ENCODE results near the gene KCNV2. TPM values are rescaled to one million over a fixed set of nuclear protein-coding genes. Genes with fewer than 3 reads are reported as not detected.
"Not testable (repeated sequence)": the region's sequence is repeated elsewhere in the genome, so short reads cannot be mapped to it uniquely, and the experiment has no call there.

The KCNV2 gene
- total RNA-seq, 2 donors from 2014 or later, result not detected

GRCh38 chr9:2697492-2697891, 19.8 kb upstream of the KCNV2 start:
- DNase-seq, result no peak
- Mint-ChIP-seq H3K27ac (no peak overlapping the region), H3K36me3 (ENCODE audit: low read depth) (peaks cover 3% of the 10 kb centered on the region), H3K4me1 (peaks cover 3% of the 10 kb centered on the region), H3K27me3 (peaks cover 6% of the 10 kb centered on the region), H3K4me3 (no peak overlapping the region)
- H3K9me3 ChIP-seq (ENCODE audit: control insufficient read depth, low read length, poor library complexity, severe bottlenecking), result no peaks in the 10 kb centered on the region
- no peak for ATAC-seq

- Mint-ChIP-seq H3K36me3 (ENCODE audit: low read depth) (peaks cover 2% of the 10 kb centered on the region), H3K27me3 (peaks cover 6% of the 10 kb centered on the region), H3K4me1 (peaks cover 3% of the 10 kb centered on the region), H3K27ac (no peak overlapping the region), H3K4me3 (no peak overlapping the region)
- DNase-seq (no peak), ATAC-seq (no peak)
- H3K9me3 ChIP-seq (ENCODE audit: control insufficient read depth, low read length, poor library complexity, severe bottlenecking), result no peaks in the 10 kb centered on the region
These were observed 16.9 kb upstream of the KCNV2 start for GRCh38 chr9:2700398-2700797.

- H3K36me3 Mint-ChIP-seq (ENCODE audit: low read depth), result peaks cover 2% of the 10 kb centered on the region
These were observed 16.3 kb upstream of the KCNV2 start for GRCh38 chr9:2700909-2701550.

GRCh38 chr9:2704504-2704903, 12.8 kb upstream of the KCNV2 start:
- no peak overlapping the region for H3K27ac Mint-ChIP-seq
- no peaks in the 10 kb centered on the region for H3K9me3 ChIP-seq (ENCODE audit: control insufficient read depth, low read length, poor library complexity, severe bottlenecking)
- peaks cover 6% of the 10 kb centered on the region for H3K27me3 Mint-ChIP-seq
- H3K4me3 Mint-ChIP-seq, result no peak overlapping the region
- no peaks in the 10 kb centered on the region for H3K4me1 Mint-ChIP-seq
- ATAC-seq (no peak), DNase-seq (no peak)
- H3K36me3 Mint-ChIP-seq (ENCODE audit: low read depth), result peaks cover 2% of the 10 kb centered on the region

More at GRCh38 chr9:2700909-2701550, 16.3 kb upstream of the KCNV2 start:
- Mint-ChIP-seq H3K4me3 (no peak overlapping the region), H3K27ac (no peak overlapping the region), H3K4me1 (peaks cover 3% of the 10 kb centered on the region), H3K27me3 (peaks cover 6% of the 10 kb centered on the region)
- no peak for ATAC-seq
- no peak for DNase-seq
- H3K9me3 ChIP-seq (ENCODE audit: control insufficient read depth, low read length, poor library complexity, severe bottlenecking), result no peaks in the 10 kb centered on the region

- H3K4me1 Mint-ChIP-seq; DNase-seq; H3K9me3 ChIP-seq (ENCODE audit: control insufficient read depth, low read length, poor library complexity, severe bottlenecking); H3K4me3 Mint-ChIP-seq; H3K27ac Mint-ChIP-seq; H3K36me3 Mint-ChIP-seq (ENCODE audit: low read depth); ATAC-seq; H3K27me3 Mint-ChIP-seq: not testable (repeated sequence)
These were observed 10.1 kb upstream of the KCNV2 start for GRCh38 chr9:2707256-2707655.

- no peaks in the 10 kb centered on the region for H3K27me3 Mint-ChIP-seq
- no peak overlapping the region for H3K4me3 Mint-ChIP-seq
- ATAC-seq (no peak), DNase-seq (no peak)
- peaks cover 2% of the 10 kb centered on the region for H3K4me1 Mint-ChIP-seq
- H3K36me3 Mint-ChIP-seq (ENCODE audit: low read depth), result peaks cover 2% of the 10 kb centered on the region
- H3K27ac Mint-ChIP-seq, result no peak overlapping the region
- H3K9me3 ChIP-seq (ENCODE audit: control insufficient read depth, low read length, poor library complexity, severe bottlenecking), result no peaks in the 10 kb centered on the region
These were observed 7.6 kb upstream of the KCNV2 start for GRCh38 chr9:2709645-2710101.

GRCh38 chr9:2711716-2712115, 5.6 kb upstream of the KCNV2 start:
- DNase-seq, result no peak
- no peaks in the 10 kb centered on the region for H3K9me3 ChIP-seq (ENCODE audit: control insufficient read depth, low read length, poor library complexity, severe bottlenecking)
- Mint-ChIP-seq H3K27me3 (no peaks in the 10 kb centered on the region), H3K4me1 (peaks cover 2% of the 10 kb centered on the region), H3K4me3 (no peak overlapping the region), H3K27ac (no peak overlapping the region), H3K36me3 (ENCODE audit: low read depth) (no peaks in the 10 kb centered on the region)
- ATAC-seq, result no peak

- DNase-seq (no peak), ATAC-seq (no peak)
- Mint-ChIP-seq H3K4me3 (no peak overlapping the region), H3K36me3 (ENCODE audit: low read depth) (peaks cover 2% of the 10 kb centered on the region), H3K4me1 (peaks cover 2% of the 10 kb centered on the region), H3K27ac (no peak overlapping the region), H3K27me3 (no peaks in the 10 kb centered on the region)
- H3K9me3 ChIP-seq (ENCODE audit: control insufficient read depth, low read length, poor library complexity, severe bottlenecking), result no peaks in the 10 kb centered on the region
These were observed 839 bp downstream of the KCNV2 start for GRCh38 chr9:2718001-2718697.

GRCh38 chr9:2718698-2719033, 1.4 kb downstream of the KCNV2 start:
- no peaks in the 10 kb centered on the region for H3K9me3 ChIP-seq (ENCODE audit: control insufficient read depth, low read length, poor library complexity, severe bottlenecking)

GRCh38 chr9:2720179-2720654, 2.9 kb downstream of the KCNV2 start:
- Mint-ChIP-seq H3K27me3 (no peaks in the 10 kb centered on the region), H3K27ac (no peak overlapping the region), H3K36me3 (ENCODE audit: low read depth) (peaks cover 2% of the 10 kb centered on the region), H3K4me3 (no peak overlapping the region), H3K4me1 (no peaks in the 10 kb centered on the region)
- H3K9me3 ChIP-seq (ENCODE audit: control insufficient read depth, low read length, poor library complexity, severe bottlenecking), result no peaks in the 10 kb centered on the region
- DNase-seq (no peak), ATAC-seq (no peak)

More at GRCh38 chr9:2718698-2719033, 1.4 kb downstream of the KCNV2 start:
- ATAC-seq, result no peak
- no peak overlapping the region for H3K27ac Mint-ChIP-seq
- peaks cover 2% of the 10 kb centered on the region for H3K36me3 Mint-ChIP-seq (ENCODE audit: low read depth)
- peaks cover 2% of the 10 kb centered on the region for H3K4me1 Mint-ChIP-seq
- DNase-seq, result no peak
- H3K27me3 Mint-ChIP-seq, result no peaks in the 10 kb centered on the region
- H3K4me3 Mint-ChIP-seq, result no peak overlapping the region

GRCh38 chr9:2722715-2723114, 5.4 kb downstream of the KCNV2 start:
- no peak for ATAC-seq
- H3K27ac Mint-ChIP-seq, result no peak overlapping the region
- no peak for DNase-seq

GRCh38 chr9:2723376-2724065, 6.2 kb downstream of the KCNV2 start:
- H3K4me3 Mint-ChIP-seq, result no peak overlapping the region
- no peaks in the 10 kb centered on the region for H3K9me3 ChIP-seq (ENCODE audit: control insufficient read depth, low read length, poor library complexity, severe bottlenecking)
- H3K27me3 Mint-ChIP-seq, result no peaks in the 10 kb centered on the region
- ATAC-seq (no peak), DNase-seq (no peak)
- peaks cover 2% of the 10 kb centered on the region for H3K4me1 Mint-ChIP-seq
- H3K36me3 Mint-ChIP-seq (ENCODE audit: low read depth), result peaks cover 2% of the 10 kb centered on the region
- H3K27ac Mint-ChIP-seq, result no peak overlapping the region

More at GRCh38 chr9:2722715-2723114, 5.4 kb downstream of the KCNV2 start:
- Mint-ChIP-seq H3K4me1 (no peaks in the 10 kb centered on the region), H3K4me3 (no peak overlapping the region), H3K27me3 (no peaks in the 10 kb centered on the region), H3K36me3 (ENCODE audit: low read depth) (peaks cover 2% of the 10 kb centered on the region)
- no peaks in the 10 kb centered on the region for H3K9me3 ChIP-seq (ENCODE audit: control insufficient read depth, low read length, poor library complexity, severe bottlenecking)

GRCh38 chr9:2725126-2725525, 7.8 kb downstream of the KCNV2 start:
- Mint-ChIP-seq H3K27ac (no peak overlapping the region), H3K4me1 (peaks cover 4% of the 10 kb centered on the region), H3K4me3 (no peak overlapping the region), H3K27me3 (no peaks in the 10 kb centered on the region), H3K36me3 (ENCODE audit: low read depth) (no peaks in the 10 kb centered on the region)
- no peak for DNase-seq
- no peaks in the 10 kb centered on the region for H3K9me3 ChIP-seq (ENCODE audit: control insufficient read depth, low read length, poor library complexity, severe bottlenecking)
- no peak for ATAC-seq

All from T-helper 17 cell (primary cell).